ENCODE measurements around the gene MOV10. TPM values are rescaled to one million over a fixed set of nuclear protein-coding genes. Genes with fewer than 3 reads are reported as not detected.

The MOV10 gene
- total and polyA plus RNA-seq, 10 of the 15 experiments (the other 5 are each of a cell fraction or from before 2014, with no cell fraction given), result 21.0 to 80.3 (median 49.8) TPM

DNA sequence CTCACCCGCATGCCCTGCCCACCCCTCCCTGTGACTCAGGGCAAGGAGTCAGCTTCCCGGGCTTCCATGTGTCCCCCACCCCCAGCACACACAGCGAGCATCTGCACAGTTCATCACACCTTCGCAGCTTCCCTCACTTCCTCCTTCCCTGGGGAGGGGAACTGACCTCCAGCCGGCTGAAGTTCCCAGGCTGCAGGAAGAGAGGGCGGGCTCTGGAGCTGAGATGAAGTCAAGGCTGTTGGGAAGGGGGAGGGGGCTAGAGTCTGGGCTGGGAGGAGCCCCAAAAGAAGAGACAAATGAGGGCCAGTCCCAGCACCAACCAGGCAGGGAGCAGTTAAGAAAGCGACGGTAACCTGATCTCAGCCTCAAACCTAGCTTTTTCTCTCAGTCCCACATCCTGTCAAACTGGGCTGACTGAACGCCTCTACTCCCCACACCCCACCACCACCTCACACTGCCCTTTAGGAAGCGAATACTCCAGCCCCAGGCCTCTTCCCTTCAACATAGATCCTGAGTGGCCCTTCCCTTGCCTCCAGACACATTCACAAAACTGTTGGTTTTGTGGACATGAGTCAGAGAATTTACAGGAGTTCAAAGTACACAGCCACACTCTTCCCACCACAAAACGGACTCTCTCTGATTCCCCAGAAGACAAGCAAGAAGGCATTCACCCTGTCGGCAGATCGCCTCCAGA, 30.6 kb downstream of the MOV10 start (continued):
- TF ChIP-seq, protein P1, sequence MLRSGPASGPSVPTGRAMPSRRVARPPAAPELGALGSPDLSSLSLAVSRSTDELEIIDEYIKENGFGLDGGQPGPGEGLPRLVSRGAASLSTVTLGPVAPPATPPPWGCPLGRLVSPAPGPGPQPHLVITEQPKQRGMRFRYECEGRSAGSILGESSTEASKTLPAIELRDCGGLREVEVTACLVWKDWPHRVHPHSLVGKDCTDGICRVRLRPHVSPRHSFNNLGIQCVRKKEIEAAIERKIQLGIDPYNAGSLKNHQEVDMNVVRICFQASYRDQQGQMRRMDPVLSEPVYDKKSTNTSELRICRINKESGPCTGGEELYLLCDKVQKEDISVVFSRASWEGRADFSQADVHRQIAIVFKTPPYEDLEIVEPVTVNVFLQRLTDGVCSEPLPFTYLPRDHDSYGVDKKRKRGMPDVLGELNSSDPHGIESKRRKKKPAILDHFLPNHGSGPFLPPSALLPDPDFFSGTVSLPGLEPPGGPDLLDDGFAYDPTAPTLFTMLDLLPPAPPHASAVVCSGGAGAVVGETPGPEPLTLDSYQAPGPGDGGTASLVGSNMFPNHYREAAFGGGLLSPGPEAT (IDR thresholded peaks at IDR 0.05; ENCODE audit: low read depth), result peak; percentile 69
- TF ChIP-seq KDM1A (IDR thresholded peaks at IDR 0.05; ENCODE audit: borderline replicate concordance) (no peak), LARP7 (IDR thresholded peaks at IDR 0.05) (no peak), KLF5 (IDR thresholded peaks at IDR 0.05; ENCODE audit: partially characterized antibody) (no peak), SUZ12 (IDR thresholded peaks at IDR 0.05; ENCODE audit: unreplicated experiment) (no peak), MYB (IDR thresholded peaks at IDR 0.05; ENCODE audit: borderline replicate concordance, low read depth, low read length) (no peak), TBL1XR1 (IDR thresholded peaks at IDR 0.05; ENCODE audit: low read depth, low read length) (no peak), ESRRA (IDR thresholded peaks at IDR 0.05; ENCODE audit: low read length) (no peak), POLR2AphosphoS5 (IDR thresholded peaks at IDR 0.05; ENCODE audit: low read length) (peak; percentile 92), KAT2A (conservative IDR thresholded peaks at IDR 0.05; ENCODE audit: control insufficient read depth, low read depth, low read length) (no peak), IKZF1 (conservative IDR thresholded peaks at IDR 0.05) (peak; percentile 90), FOXM1 (IDR thresholded peaks at IDR 0.05; ENCODE audit: low read depth, low read length) (no peak), RFX5 (IDR thresholded peaks at IDR 0.05; ENCODE audit: low read depth, low read length) (no peak; the same call in 1 of the 2 replicates), NR2C2 (IDR thresholded peaks at IDR 0.05; ENCODE audit: borderline replicate concordance, control insufficient read depth, insufficient read length, low read depth) (no peak), BRCA1 (IDR thresholded peaks at IDR 0.05; ENCODE audit: low read depth, low read length) (no peak), GATAD2B (conservative IDR thresholded peaks at IDR 0.05; ENCODE audit: low read depth) (0 out of 2 replicates have a peak, but pooled peaks have one; percentile 22), YY1 (IDR thresholded peaks at IDR 0.05; ENCODE audit: low read depth, low read length) (no peak)
- TF ChIP-seq, protein P2, sequence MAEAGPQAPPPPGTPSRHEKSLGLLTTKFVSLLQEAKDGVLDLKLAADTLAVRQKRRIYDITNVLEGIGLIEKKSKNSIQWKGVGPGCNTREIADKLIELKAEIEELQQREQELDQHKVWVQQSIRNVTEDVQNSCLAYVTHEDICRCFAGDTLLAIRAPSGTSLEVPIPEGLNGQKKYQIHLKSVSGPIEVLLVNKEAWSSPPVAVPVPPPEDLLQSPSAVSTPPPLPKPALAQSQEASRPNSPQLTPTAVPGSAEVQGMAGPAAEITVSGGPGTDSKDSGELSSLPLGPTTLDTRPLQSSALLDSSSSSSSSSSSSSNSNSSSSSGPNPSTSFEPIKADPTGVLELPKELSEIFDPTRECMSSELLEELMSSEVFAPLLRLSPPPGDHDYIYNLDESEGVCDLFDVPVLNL (IDR thresholded peaks at IDR 0.05; ENCODE audit: low read depth, low read length), result no peak
- TF ChIP-seq, protein P3, sequence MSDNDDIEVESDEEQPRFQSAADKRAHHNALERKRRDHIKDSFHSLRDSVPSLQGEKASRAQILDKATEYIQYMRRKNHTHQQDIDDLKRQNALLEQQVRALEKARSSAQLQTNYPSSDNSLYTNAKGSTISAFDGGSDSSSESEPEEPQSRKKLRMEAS (IDR thresholded peaks at IDR 0.05; ENCODE audit: low read depth, low read length), result no peak
- TF ChIP-seq, protein P4, sequence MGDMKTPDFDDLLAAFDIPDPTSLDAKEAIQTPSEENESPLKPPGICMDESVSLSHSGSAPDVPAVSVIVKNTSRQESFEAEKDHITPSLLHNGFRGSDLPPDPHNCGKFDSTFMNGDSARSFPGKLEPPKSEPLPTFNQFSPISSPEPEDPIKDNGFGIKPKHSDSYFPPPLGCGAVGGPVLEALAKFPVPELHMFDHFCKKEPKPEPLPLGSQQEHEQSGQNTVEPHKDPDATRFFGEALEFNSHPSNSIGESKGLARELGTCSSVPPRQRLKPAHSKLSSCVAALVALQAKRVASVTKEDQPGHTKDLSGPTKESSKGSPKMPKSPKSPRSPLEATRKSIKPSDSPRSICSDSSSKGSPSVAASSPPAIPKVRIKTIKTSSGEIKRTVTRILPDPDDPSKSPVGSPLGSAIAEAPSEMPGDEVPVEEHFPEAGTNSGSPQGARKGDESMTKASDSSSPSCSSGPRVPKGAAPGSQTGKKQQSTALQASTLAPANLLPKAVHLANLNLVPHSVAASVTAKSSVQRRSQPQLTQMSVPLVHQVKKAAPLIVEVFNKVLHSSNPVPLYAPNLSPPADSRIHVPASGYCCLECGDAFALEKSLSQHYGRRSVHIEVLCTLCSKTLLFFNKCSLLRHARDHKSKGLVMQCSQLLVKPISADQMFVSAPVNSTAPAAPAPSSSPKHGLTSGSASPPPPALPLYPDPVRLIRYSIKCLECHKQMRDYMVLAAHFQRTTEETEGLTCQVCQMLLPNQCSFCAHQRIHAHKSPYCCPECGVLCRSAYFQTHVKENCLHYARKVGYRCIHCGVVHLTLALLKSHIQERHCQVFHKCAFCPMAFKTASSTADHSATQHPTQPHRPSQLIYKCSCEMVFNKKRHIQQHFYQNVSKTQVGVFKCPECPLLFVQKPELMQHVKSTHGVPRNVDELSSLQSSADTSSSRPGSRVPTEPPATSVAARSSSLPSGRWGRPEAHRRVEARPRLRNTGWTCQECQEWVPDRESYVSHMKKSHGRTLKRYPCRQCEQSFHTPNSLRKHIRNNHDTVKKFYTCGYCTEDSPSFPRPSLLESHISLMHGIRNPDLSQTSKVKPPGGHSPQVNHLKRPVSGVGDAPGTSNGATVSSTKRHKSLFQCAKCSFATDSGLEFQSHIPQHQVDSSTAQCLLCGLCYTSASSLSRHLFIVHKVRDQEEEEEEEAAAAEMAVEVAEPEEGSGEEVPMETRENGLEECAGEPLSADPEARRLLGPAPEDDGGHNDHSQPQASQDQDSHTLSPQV (IDR thresholded peaks at IDR 0.05), result no peak
- TF ChIP-seq, protein P5, sequence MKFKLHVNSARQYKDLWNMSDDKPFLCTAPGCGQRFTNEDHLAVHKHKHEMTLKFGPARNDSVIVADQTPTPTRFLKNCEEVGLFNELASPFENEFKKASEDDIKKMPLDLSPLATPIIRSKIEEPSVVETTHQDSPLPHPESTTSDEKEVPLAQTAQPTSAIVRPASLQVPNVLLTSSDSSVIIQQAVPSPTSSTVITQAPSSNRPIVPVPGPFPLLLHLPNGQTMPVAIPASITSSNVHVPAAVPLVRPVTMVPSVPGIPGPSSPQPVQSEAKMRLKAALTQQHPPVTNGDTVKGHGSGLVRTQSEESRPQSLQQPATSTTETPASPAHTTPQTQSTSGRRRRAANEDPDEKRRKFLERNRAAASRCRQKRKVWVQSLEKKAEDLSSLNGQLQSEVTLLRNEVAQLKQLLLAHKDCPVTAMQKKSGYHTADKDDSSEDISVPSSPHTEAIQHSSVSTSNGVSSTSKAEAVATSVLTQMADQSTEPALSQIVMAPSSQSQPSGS (IDR thresholded peaks at IDR 0.05; ENCODE audit: low read length), result no peak; the same call in 1 of the 2 replicates

Data from GM12878 (cell line).